Jurkat, Clone E6-1 (cell line): Measurements from ENCODE around the gene WDR46.
"Not testable (repeated sequence)": the region's sequence is repeated elsewhere in the genome, so short reads cannot be mapped to it uniquely, and the experiment has no call there.

Experiments used
- DNase-seq: peaks from one replicate; pipeline ENCODE4 v3.0.0-alpha.2; 2011; ENCODE audit warnings: low read depth, low spot score
- H3K4me3 ChIP-seq: 2 replicates; pipeline ENCODE4 v1.5.1; 2011; ENCODE audit warnings: mild to moderate bottlenecking, low read length, control low read depth, moderate library complexity

The WDR46 gene

GRCh38 chr6:33294086-33294823 lies 5.2 kb upstream of the WDR46 start:
- no peak for DNase-seq
- H3K4me3 ChIP-seq, result no peak overlapping the region

GRCh38 chr6:33292996-33293682 lies 4.1 kb upstream of the WDR46 start:
- H3K4me3 ChIP-seq, result no peak overlapping the region
- no peak for DNase-seq

GRCh38 chr6:33290459-33290858 lies 1.4 kb upstream of the WDR46 start:
- DNase-seq, result no peak
- peak overlapping the region; percentile 96 for H3K4me3 ChIP-seq

- H3K4me3 ChIP-seq, result peak overlapping the region; percentile 96
- DNase-seq, result no peak
These were observed 811 bp upstream of the WDR46 start for GRCh38 chr6:33289784-33290315.

- no peak for DNase-seq
- peak overlapping the region; percentile 96 for H3K4me3 ChIP-seq
These were observed 708 bp downstream of the WDR46 start for GRCh38 chr6:33288141-33288920.

- no peak overlapping the region for H3K4me3 ChIP-seq
- no peak for DNase-seq
These were observed 1.8 kb downstream of the WDR46 start for GRCh38 chr6:33286946-33287914.

- DNase-seq, H3K4me3 ChIP-seq: not testable (repeated sequence)
These were observed 3.8 kb downstream of the WDR46 start for GRCh38 chr6:33285214-33285613.

- DNase-seq, result no peak
- H3K4me3 ChIP-seq, result no peak overlapping the region
These were observed 8.5 kb downstream of the WDR46 start for GRCh38 chr6:33280539-33280938.

GRCh38 chr6:33279971-33280511 lies 9.0 kb downstream of the WDR46 start:
- peak; percentile 45 for DNase-seq
- H3K4me3 ChIP-seq, result no peak overlapping the region

GRCh38 chr6:33279257-33279695 lies 9.8 kb downstream of the WDR46 start:
- no peak overlapping the region for H3K4me3 ChIP-seq
- DNase-seq, result no peak

- no peak for DNase-seq
- no peak overlapping the region for H3K4me3 ChIP-seq
These were observed 10.2 kb downstream of the WDR46 start for GRCh38 chr6:33278810-33279209.

- H3K4me3 ChIP-seq, result no peak overlapping the region
- DNase-seq, result no peak
These were observed 10.7 kb downstream of the WDR46 start for GRCh38 chr6:33278392-33278741.

- DNase-seq, result no peak
- H3K4me3 ChIP-seq, result peak overlapping the region; percentile 60
These were observed 11.2 kb downstream of the WDR46 start for GRCh38 chr6:33277663-33278391.

GRCh38 chr6:33276864-33277662 lies 12.0 kb downstream of the WDR46 start, which contains the start of gene B3GALT4:
B3GALT4 (plus strand) TSS chr6:33277123; CDS start chr6:33277420, 297 bp downstream.
- peak within 1 kb of the TSS; percentile 60 for H3K4me3 ChIP-seq
- peak; percentile 44 for DNase-seq

- H3K4me3 ChIP-seq, result peak overlapping the region; percentile 60
- DNase-seq, result no peak
These were observed 12.5 kb downstream of the WDR46 start for GRCh38 chr6:33276581-33276863.

- H3K4me3 ChIP-seq, result peak overlapping the region; percentile 60
- not testable (repeated sequence) for DNase-seq
These were observed 13.1 kb downstream of the WDR46 start for GRCh38 chr6:33275795-33276580.
